Activated T-cell treated with anti-CD3 and anti-CD28 coated beads, Interleukin-2, amount 50 U/mL, for 1 hour (primary cell): Measurements from ENCODE around the gene DCLK1.
"Not testable (repeated sequence)": the region's sequence is repeated elsewhere in the genome, so short reads cannot be mapped to it uniquely, and the experiment has no call there.

ENCODE experiments used
- DNase-seq: peaks from one replicate; pipeline ENCODE4 v3.0.0-alpha.2; 2020

DCLK1 gene

GRCh38 chr13:36031490-36031889 lies 99.7 kb downstream of the DCLK1 start:
- no peak for DNase-seq

- DNase-seq: no peak
Observed at GRCh38 chr13:36030670-36031331, 100.4 kb downstream of the DCLK1 start.

- no peak for DNase-seq
Observed at GRCh38 chr13:36029166-36029565, 102.0 kb downstream of the DCLK1 start.

GRCh38 chr13:36028359-36029025 lies 102.7 kb downstream of the DCLK1 start:
- no peak for DNase-seq

GRCh38 chr13:36026531-36026930 lies 104.7 kb downstream of the DCLK1 start:
- DNase-seq: no peak

GRCh38 chr13:36014763-36015162 lies 116.4 kb downstream of the DCLK1 start:
- no peak for DNase-seq

GRCh38 chr13:36006894-36007675 lies 124.1 kb downstream of the DCLK1 start:
- DNase-seq: no peak

GRCh38 chr13:36006347-36006746 lies 124.8 kb downstream of the DCLK1 start:
- DNase-seq: no peak

- DNase-seq: no peak
Observed at GRCh38 chr13:36001561-36001960, 129.6 kb downstream of the DCLK1 start.

- no peak for DNase-seq
Observed at GRCh38 chr13:36000028-36000427, 131.2 kb downstream of the DCLK1 start.

- DNase-seq: no peak
Observed at GRCh38 chr13:35996360-35996759, 134.8 kb downstream of the DCLK1 start.

GRCh38 chr13:35995136-35995535 lies 136.0 kb downstream of the DCLK1 start:
- DNase-seq: no peak

- no peak for DNase-seq
Observed at GRCh38 chr13:35994131-35994966, 136.8 kb downstream of the DCLK1 start.

- DNase-seq: no peak
Observed at GRCh38 chr13:35993686-35994085, 137.5 kb downstream of the DCLK1 start.

- no peak for DNase-seq
Observed at GRCh38 chr13:35992964-35993363, 138.2 kb downstream of the DCLK1 start.

GRCh38 chr13:35990196-35990595 lies 141.0 kb downstream of the DCLK1 start:
- no peak for DNase-seq

GRCh38 chr13:35988648-35989081 lies 142.5 kb downstream of the DCLK1 start:
- no peak for DNase-seq

GRCh38 chr13:35987572-35988513 lies 143.3 kb downstream of the DCLK1 start:
- no peak for DNase-seq

GRCh38 chr13:35984776-35985453 lies 146.3 kb downstream of the DCLK1 start:
- DNase-seq: no peak

GRCh38 chr13:35984287-35984686 lies 146.9 kb downstream of the DCLK1 start:
- DNase-seq: no peak

GRCh38 chr13:35983703-35984102 lies 147.5 kb downstream of the DCLK1 start:
- not testable (repeated sequence) for DNase-seq
